GM21529 (cell line): ENCODE results near the gene ECHDC1.

Experiments used
- ATAC-seq: cut with Tn5 transposase; IDR thresholded peaks from one replicate; pipeline ENCODE4 v1.9.1; 2021; ENCODE audit not compliant: unreplicated experiment

ECHDC1 gene

GRCh38 chr6:127290391-127291265 lies 52.8 kb downstream of the ECHDC1 start:
- ATAC-seq = peak; percentile 43

DNA sequence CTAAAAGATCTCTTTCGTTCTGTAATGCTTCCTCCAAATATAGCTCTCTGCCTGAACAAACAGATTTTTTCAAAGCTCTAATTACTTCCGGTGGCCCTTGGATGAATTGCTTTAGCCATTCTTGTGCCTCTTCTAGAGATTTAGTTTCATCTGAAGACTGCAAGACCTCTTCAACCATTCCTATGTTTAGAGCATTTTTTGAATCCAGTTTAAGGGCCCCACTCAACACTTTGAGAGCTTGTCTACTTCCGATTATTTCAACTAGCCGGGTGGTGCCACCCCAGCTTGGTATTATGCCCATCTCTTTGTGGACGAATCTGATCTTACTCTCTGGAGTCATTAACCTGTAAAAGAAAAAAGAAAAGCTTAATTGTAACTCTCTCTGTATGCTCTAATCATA lies 53.5 kb downstream of the ECHDC1 start:
- no peak for ATAC-seq

GRCh38 chr6:127288705-127289104 lies 54.7 kb downstream of the ECHDC1 start:
- ATAC-seq = peak; percentile 25

DNA sequence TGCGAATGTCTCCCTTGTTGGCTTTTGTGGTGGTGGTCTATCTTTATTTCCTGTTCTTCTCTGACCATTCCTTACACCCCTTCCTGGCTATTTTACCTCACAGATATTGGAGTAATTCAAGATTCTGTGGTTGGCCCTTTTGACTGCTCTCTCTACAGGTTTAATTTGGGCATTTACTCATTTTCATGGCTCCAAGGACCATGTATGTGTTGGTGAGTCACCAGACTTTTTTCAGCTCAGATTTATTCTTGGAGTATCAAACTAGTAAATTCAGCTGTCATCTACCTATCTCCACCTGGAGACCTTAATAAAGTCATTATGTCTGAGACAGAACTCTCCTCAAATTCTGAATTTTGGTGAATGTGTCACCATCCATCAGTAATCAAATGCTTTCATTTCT lies 61.2 kb downstream of the ECHDC1 start:
- ATAC-seq = no peak

- ATAC-seq = no peak
Observed at GRCh38 chr6:127279815-127280214, 63.6 kb downstream of the ECHDC1 start.

- ATAC-seq = no peak
Observed at GRCh38 chr6:127277878-127278843, 65.2 kb downstream of the ECHDC1 start.

- ATAC-seq = no peak
Observed at GRCh38 chr6:127276331-127276730, 67.1 kb downstream of the ECHDC1 start.

DNA sequence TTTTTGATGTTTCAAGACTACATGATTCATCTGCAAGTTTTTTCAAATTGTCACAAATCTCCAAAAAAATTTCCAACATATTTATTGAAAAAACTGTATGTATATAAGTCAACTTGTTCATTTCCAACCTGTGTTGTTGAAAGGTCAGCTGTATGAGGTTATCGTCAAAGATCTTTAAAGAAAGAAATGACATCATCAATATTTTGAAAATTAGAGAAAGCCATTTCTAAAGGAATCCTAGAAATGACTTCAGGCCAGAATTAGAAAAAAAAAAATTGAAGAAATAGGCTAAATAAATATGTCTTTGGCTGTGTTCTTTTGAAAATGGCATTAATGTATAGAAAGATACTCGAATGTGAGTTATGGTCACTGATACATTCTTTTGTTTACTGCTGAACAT lies 69.9 kb downstream of the ECHDC1 start:
- no peak for ATAC-seq

- no peak for ATAC-seq
Observed at GRCh38 chr6:127272576-127272975, 70.8 kb downstream of the ECHDC1 start.

DNA sequence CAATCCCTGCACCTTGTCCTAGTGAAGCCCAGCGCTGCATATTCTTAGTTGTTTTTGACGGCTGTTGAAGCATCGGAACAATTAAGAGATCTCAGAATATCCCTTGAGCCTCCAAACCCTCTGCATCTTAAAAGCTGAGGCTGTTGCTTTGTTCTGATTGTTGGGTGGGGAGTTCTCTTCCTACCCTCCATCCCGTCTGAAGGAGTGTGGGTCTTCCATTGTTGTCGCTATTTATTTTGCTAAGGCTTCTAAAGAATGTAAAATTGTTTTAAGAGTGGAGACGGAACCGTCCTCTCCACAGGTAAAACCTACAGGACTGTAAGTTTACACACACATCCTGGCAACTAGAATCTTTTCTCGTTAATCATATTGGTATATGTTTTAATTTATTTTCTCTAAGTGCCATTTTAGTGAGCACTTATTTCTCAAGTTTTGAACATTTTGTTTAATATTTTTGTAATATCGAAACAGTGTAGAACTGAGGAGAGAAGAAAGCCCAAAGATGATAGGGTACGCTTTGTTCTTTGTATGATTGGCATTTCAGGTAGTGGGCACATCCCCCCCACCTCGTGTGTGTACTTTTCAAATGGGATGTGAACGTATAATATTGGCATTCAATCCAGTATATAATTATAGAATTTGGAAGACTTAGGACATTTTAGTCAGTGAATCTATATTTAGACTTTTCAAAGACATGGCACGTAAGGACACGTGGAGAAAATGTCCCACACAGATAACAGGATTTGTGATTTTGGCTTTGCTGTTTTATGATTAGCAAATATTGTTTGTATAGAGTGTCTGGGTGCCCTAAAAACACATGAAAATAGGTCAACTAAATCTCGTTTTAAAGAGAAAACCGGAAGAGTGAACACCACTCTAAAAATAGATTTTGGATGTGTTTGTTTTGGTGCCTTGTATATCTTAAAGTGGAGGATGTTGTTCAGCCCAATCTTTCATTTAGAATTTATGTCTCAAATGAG lies 75.5 kb downstream of the ECHDC1 start:
- ATAC-seq = peak; percentile 3

- peak; percentile 75 for ATAC-seq
Observed at GRCh38 chr6:127266892-127267645, 76.3 kb downstream of the ECHDC1 start.

GRCh38 chr6:127266178-127266891 lies 77.1 kb downstream of the ECHDC1 start, which contains the start of gene RNF146:
TSS of gene RNF146 (plus strand) at chr6:127266864. CDS start at chr6:127280339, 13,475 bp downstream.
- peak; percentile 78 for ATAC-seq

GRCh38 chr6:127263481-127263880 lies 79.9 kb downstream of the ECHDC1 start:
- no peak for ATAC-seq

DNA sequence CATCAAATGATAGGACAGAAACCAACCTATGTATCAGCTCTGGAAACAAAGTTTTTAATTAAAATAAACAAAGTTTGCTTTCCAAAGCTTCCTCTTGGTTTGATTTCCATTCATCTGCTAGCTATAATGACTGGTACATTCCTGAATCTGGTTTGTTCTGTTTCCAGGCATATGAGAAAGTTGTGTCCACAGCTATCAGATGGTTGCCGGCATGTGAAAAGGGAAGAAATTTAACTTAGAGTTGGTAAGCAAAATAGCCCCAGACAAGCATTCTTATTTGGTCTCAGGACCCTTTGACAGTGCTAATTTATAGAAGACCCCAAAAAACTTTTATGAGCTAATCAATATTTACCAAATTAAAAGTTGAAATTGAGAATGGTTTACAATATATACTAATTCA lies 80.5 kb downstream of the ECHDC1 start:
- no peak for ATAC-seq

DNA sequence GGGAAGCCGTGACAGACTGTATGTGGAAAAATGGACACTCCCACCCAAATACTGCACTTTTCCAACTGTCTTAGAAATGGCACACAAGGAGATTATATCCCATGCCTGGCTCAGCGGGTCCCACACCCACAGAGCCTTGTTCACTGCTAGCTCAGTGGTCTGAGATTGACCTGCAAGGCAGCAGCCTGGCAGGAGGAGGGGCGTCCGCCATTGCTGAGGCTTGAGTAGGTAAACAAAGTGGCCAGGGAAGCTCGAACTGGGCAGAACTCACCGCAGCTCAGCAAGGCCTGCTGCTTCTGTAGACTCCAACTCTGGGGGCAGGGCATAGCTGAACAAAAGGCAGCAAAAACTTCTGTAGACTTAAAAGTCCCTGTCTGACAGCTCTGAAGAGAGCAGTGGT lies 88.1 kb downstream of the ECHDC1 start:
- no peak for ATAC-seq

DNA sequence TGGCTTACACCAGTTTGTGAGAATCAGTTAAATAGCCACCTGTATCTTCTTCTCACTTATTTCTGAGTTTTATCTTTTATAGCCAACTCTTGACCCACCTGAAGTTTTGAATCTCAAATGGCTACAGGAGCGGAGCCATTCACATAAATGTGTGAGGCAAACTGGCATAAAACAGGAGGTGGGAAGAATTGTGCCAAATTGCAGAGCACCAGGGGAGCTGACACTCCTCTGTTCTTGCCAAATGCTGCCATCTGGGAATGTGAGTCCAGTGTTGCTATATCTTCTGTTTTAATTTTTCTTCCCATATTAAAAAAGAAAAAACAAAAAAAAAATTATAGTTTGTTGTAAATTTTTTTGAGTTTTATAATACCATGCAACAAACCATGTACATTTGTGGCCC lies 93.8 kb downstream of the ECHDC1 start:
- no peak for ATAC-seq

- no peak for ATAC-seq
Observed at GRCh38 chr6:127247114-127248096, 96.0 kb downstream of the ECHDC1 start.

DNA sequence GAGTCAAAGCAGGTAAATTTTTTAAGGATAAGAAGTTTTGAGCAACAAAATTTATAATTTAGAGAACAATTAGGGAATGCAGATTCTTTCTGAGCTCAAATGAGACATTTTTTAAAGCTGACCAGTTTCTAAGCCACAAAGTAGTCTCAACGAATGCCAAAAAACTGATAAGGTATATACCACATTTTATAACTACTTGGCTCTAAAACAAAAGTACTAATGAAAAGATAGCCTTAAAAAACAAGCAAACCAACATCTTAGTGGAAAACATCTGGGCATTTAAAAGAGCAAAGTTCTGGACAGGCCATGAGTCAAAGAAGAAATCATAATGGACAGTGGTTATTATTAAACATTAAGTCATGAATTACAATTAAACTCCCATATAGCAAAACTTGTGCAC lies 99.9 kb downstream of the ECHDC1 start:
- no peak for ATAC-seq
